HG02885 (cell line): ENCODE results near the gene POR.

Experiments used
- ATAC-seq: cut with Tn5 transposase; IDR thresholded peaks from one replicate; pipeline ENCODE4 v1.9.1; 2021; ENCODE audit warnings: mild to moderate bottlenecking; ENCODE audit not compliant: unreplicated experiment, poor library complexity

POR gene

DNA sequence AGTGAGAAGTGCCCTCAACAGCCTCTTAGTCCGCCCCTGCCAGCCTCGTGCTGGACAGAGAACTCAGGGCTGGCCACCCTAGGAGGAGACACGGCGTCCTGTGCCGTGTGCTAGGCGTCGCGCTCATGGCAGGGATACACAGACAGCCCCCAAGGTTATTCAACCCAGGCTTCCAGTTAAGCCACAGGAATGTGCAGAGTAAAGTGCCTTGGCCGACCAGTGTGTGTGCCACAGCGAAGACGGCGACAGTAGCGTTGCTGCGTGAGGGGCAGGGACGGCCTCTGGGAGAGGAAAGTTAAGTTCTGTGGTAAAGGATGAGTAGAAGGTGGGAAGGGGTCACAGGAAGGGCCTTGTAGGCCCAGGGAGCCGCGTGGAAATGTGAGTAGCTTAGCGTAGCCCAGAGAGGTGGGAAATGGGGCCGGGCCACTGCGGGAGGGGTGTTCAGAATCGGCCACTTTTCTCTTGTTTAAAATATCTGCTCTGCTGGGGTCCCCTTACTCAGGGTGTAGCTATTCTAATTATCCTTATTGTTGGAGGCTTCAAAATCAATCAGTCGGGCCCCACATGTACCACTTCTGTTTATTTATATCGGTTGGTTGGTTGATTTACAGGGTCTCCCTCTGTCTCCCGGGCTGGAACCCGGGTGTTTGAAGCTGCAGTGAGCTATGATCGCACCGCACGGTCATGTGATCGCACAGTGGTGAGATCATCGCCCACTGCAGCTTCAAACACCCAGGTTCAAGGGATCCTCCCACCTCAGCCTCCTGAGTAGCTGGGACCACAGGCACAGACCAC lies 54.9 kb downstream of the POR start:
- no peak for ATAC-seq

DNA sequence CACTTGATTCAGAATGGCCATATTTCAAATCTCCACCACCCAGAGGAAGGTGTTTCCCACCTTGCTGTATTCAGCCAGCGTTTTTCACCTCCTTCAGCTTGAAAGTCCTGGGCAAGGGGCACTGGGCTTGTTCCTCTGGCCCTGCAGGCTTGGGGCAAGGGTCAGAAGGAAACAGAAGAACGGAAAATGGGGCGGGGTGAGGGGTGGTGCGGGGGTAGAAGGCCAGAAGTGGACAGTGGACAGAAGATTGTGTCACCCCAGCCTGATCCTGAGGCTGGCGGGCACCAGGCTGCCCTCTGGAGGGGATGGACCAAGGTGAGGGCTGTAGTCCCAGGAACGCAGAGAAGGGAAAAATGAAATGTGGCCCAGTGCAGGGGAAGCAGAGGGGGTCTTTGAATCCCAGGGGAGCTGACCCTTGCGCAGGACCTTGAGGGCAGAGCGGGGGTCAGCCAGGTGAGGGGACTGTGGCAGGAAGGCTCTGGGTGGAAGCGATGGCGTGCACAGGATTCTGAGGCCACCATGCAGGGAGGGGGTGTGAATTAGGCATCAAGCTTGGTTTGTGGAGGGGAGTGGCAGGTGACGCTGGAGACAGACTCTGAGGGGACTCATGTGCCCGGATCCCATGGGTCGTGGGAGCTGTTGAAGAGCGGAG lies 56.5 kb downstream of the POR start:
- no peak for ATAC-seq

- no peak for ATAC-seq
Measured at GRCh38 chr7:75971961-75972763, 57.2 kb downstream of the POR start.

DNA sequence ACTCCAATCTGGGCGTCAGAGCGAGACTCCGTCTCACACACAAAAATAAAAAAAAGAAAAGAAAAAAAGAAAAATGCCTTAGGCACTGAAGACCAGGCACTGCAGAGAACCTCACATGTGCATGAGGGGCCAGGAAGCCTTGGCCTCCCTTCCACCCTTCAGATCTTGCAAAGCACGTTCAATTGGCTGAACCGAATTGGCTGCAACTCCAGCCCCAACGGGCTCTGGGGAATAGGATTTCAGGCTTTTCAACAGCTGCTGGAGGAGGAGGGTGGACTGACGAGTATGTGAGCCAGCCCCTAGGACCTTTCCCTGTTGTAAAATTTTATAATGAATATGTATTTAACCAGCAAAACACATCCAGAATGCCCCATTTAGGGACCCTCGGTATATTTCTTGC lies 62.8 kb downstream of the POR start:
- ATAC-seq, result no peak

- ATAC-seq, result no peak
Measured at GRCh38 chr7:75979759-75980429, 64.9 kb downstream of the POR start.

GRCh38 chr7:75980430-75981202 lies 65.7 kb downstream of the POR start:
- no peak for ATAC-seq

GRCh38 chr7:75981203-75981452 lies 66.2 kb downstream of the POR start:
- no peak for ATAC-seq

DNA sequence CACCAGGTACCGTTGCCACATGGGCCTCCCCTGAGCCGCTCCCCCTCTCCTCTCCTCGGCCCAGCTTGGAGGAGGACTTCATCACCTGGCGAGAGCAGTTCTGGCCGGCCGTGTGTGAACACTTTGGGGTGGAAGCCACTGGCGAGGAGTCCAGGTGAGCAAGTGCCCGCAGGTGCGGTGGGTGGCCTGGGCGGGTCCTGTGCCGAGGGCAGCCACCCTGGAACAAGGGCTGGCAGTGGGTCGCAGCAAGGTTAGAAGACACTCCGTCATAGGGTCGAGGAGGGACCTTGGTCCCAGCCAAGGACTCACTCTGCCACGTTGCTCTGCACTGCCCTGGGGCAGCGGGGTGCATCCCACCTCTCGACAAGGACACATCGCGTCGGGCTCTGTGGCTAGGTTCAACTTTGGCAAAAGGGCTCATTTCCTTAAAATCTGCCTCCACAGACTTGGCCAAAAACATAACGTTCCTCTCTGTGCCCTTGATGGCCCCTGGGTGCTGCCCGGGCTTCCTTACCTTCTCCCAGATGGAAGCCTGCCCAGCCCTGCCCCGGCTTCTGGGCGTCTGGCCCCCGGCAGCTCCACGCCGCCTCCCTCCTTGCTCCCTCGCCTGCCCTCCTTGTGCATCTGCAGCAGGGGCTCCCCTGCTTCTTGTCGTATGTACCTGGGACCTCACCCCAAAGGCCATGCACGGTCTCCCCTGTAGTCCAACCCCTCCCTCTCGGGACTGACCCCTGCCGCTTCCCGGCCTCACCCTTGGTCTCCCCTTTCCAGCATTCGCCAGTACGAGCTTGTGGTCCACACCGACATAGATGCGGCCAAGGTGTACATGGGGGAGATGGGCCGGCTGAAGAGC lies 66.7 kb downstream of the POR start:
- no peak for ATAC-seq

GRCh38 chr7:75982306-75983064 lies 67.5 kb downstream of the POR start:
- ATAC-seq, result no peak

DNA sequence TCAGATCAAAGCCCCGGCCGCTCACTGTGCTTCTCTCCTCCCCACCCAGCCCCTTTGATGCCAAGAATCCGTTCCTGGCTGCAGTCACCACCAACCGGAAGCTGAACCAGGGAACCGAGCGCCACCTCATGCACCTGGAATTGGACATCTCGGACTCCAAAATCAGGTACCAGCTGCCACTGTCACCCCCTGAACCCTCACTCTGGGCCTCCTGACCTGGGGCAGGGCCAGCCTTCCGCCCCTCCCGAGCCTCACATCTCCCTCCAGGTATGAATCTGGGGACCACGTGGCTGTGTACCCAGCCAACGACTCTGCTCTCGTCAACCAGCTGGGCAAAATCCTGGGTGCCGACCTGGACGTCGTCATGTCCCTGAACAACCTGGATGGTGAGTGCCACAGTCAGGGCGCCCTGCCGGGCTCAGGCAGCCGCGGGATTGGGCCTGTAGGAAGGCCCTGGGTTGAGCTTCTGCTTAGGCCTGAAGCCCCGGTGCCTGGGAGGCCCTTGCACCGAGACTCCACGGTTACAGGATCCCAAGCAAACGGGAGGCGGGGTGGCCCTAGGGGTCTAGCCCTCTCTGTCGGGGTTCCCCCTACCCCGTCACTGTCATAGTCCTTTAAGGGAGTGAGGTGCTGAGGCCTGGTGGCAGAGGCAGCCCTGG lies 68.6 kb downstream of the POR start:
- no peak for ATAC-seq

- no peak for ATAC-seq
Measured at GRCh38 chr7:75984130-75985008, 69.4 kb downstream of the POR start.

- no peak for ATAC-seq
Measured at GRCh38 chr7:75985009-75985517, 70.1 kb downstream of the POR start.

DNA sequence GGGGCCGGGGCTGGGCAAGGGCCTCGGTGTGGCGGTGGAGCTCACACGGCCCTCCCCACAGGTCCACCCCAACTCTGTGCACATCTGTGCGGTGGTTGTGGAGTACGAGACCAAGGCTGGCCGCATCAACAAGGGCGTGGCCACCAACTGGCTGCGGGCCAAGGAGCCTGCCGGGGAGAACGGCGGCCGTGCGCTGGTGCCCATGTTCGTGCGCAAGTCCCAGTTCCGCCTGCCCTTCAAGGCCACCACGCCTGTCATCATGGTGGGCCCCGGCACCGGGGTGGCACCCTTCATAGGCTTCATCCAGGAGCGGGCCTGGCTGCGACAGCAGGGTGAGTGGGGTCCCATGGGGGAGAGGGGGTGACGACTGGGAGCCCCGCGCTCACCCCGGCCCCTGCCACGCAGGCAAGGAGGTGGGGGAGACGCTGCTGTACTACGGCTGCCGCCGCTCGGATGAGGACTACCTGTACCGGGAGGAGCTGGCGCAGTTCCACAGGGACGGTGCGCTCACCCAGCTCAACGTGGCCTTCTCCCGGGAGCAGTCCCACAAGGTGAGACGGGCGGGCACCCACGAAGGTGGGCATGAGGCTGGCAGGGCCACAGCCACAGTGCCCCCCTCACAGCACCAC lies 70.7 kb downstream of the POR start:
- ATAC-seq, result no peak

GRCh38 chr7:75986147-75986781 lies 71.3 kb downstream of the POR start:
- ATAC-seq, result no peak

DNA sequence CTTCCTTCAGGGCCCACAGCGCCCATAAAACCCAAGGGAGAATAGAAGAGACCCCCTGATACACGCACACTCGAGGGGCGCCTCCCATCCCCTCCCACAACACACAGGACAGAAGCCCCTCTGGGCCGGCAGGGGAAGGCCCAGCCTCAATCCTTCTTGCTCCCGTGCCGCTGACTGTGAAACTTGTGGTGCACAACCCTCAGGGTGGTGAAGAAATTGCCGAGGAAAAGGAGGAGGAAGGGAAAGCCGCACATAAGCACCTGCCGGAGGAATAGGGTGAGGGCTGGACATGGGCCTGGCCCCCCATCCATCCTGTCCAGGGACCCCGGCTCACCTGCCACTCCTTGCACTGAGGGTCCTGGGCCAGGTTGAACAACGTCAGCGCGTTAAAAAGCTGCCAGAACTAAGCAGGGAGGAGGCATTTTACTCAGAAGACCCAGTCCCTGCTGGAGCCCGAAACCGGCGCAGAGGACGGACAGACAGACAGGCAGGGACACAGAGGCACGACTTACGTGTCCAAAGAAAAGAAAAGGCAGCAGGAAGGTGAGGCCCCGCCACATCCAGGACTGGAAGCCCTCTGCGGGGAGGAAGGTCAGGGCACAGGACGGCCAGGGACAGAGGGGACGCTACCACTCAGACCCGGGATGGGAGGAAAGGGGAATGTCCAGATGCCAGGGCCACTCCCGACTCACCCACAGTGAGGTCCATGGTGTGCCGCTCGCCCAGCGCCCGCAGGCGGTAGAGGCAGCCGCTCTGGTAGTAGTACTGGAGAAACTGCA lies 72.3 kb downstream of the POR start:
- ATAC-seq, result no peak
